Measurements from ENCODE around the gene CEACAM5.
"Not testable (repeated sequence)": the region's sequence is repeated elsewhere in the genome, so short reads cannot be mapped to it uniquely, and the experiment has no call there.

Gene CEACAM5

DNA sequence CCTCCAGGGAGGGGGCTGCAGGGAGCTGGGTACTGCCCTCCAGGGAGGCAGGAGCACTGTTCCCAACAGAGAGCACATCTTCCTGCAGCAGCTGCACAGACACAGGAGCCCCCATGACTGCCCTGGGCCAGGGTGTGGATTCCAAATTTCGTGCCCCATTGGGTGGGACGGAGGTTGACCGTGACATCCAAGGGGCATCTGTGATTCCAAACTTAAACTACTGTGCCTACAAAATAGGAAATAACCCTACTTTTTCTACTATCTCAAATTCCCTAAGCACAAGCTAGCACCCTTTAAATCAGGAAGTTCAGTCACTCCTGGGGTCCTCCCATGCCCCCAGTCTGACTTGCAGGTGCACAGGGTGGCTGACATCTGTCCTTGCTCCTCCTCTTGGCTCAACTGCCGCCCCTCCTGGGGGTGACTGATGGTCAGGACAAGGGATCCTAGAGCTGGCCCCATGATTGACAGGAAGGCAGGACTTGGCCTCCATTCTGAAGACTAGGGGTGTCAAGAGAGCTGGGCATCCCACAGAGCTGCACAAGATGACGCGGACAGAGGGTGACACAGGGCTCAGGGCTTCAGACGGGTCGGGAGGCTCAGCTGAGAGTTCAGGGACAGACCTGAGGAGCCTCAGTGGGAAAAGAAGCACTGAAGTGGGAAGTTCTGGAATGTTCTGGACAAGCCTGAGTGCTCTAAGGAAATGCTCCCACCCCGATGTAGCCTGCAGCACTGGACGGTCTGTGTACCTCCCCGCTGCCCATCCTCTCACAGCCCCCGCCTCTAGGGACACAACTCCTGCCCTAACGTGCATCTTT is 7.8 kb upstream of the CEACAM5 start:
- DNase-seq (ENCODE audit: low read depth in 2 of 2): no peak

DNA sequence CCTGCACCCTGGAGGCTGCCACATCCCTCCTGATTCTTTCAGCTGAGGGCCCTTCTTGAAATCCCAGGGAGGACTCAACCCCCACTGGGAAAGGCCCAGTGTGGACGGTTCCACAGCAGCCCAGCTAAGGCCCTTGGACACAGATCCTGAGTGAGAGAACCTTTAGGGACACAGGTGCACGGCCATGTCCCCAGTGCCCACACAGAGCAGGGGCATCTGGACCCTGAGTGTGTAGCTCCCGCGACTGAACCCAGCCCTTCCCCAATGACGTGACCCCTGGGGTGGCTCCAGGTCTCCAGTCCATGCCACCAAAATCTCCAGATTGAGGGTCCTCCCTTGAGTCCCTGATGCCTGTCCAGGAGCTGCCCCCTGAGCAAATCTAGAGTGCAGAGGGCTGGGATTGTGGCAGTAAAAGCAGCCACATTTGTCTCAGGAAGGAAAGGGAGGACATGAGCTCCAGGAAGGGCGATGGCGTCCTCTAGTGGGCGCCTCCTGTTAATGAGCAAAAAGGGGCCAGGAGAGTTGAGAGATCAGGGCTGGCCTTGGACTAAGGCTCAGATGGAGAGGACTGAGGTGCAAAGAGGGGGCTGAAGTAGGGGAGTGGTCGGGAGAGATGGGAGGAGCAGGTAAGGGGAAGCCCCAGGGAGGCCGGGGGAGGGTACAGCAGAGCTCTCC is 6.9 kb upstream of the CEACAM5 start:
- DNase-seq (ENCODE audit: low read depth in 2 of 2): no peak

DNA sequence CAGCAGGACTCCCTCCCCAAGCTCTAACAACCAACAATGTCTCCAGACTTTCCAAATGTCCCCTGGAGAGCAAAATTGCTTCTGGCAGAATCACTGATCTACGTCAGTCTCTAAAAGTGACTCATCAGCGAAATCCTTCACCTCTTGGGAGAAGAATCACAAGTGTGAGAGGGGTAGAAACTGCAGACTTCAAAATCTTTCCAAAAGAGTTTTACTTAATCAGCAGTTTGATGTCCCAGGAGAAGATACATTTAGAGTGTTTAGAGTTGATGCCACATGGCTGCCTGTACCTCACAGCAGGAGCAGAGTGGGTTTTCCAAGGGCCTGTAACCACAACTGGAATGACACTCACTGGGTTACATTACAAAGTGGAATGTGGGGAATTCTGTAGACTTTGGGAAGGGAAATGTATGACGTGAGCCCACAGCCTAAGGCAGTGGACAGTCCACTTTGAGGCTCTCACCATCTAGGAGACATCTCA is 6.2 kb upstream of the CEACAM5 start:
- no peak for DNase-seq (ENCODE audit: low read depth in 2 of 2)

GRCh38 chr19:41703602-41704293 is 4.7 kb upstream of the CEACAM5 start:
- no peak for DNase-seq (ENCODE audit: low read depth in 2 of 2)

DNA sequence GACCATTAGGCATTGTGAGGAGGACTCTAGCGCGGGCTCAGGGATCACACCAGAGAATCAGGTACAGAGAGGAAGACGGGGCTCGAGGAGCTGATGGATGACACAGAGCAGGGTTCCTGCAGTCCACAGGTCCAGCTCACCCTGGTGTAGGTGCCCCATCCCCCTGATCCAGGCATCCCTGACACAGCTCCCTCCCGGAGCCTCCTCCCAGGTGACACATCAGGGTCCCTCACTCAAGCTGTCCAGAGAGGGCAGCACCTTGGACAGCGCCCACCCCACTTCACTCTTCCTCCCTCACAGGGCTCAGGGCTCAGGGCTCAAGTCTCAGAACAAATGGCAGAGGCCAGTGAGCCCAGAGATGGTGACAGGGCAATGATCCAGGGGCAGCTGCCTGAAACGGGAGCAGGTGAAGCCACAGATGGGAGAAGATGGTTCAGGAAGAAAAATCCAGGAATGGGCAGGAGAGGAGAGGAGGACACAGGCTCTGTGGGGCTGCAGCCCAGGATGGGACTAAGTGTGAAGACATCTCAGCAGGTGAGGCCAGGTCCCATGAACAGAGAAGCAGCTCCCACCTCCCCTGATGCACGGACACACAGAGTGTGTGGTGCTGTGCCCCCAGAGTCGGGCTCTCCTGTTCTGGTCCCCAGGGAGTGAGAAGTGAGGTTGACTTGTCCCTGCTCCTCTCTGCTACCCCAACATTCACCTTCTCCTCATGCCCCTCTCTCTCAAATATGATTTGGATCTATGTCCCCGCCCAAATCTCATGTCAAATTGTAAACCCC is 2.8 kb upstream of the CEACAM5 start:
- peak in 1 of 2 experiments; percentile 15 for DNase-seq (ENCODE audit: low read depth in 2 of 2)

DNA sequence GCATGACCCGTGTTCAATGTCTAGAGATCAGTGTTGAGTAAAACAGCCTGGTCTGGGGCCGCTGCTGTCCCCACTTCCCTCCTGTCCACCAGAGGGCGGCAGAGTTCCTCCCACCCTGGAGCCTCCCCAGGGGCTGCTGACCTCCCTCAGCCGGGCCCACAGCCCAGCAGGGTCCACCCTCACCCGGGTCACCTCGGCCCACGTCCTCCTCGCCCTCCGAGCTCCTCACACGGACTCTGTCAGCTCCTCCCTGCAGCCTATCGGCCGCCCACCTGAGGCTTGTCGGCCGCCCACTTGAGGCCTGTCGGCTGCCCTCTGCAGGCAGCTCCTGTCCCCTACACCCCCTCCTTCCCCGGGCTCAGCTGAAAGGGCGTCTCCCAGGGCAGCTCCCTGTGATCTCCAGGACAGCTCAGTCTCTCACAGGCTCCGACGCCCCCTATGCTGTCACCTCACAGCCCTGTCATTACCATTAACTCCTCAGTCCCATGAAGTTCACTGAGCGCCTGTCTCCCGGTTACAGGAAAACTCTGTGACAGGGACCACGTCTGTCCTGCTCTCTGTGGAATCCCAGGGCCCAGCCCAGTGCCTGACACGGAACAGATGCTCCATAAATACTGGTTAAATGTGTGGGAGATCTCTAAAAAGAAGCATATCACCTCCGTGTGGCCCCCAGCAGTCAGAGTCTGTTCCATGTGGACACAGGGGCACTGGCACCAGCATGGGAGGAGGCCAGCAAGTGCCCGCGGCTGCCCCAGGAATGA is 1.5 kb upstream of the CEACAM5 start:
- DNase-seq (ENCODE audit: low read depth in 2 of 2): peak; percentile 44 to 64

GRCh38 chr19:41707502-41707812 is 969 bp upstream of the CEACAM5 start:
- no peak for DNase-seq (ENCODE audit: low read depth in 2 of 2)

GRCh38 chr19:41707871-41708371 is 505 bp upstream of the CEACAM5 start:
- no peak for DNase-seq (ENCODE audit: low read depth in 2 of 2)

DNA sequence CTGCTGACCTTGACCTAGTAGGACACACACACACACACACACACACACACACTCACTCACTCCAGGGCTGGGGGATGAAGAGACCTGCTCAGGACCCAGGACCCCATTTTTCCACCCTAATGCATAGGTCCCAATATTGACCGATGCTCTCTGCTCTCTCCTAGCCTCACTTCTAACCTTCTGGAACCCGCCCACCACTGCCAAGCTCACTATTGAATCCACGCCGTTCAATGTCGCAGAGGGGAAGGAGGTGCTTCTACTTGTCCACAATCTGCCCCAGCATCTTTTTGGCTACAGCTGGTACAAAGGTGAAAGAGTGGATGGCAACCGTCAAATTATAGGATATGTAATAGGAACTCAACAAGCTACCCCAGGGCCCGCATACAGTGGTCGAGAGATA is 1.1 kb downstream of the CEACAM5 start:
- not testable (repeated sequence) for DNase-seq (ENCODE audit: low read depth in 2 of 2)

- DNase-seq (ENCODE audit: low read depth in 2 of 2): no peak
These were observed 1.7 kb downstream of the CEACAM5 start for GRCh38 chr19:41709951-41710645.

DNA sequence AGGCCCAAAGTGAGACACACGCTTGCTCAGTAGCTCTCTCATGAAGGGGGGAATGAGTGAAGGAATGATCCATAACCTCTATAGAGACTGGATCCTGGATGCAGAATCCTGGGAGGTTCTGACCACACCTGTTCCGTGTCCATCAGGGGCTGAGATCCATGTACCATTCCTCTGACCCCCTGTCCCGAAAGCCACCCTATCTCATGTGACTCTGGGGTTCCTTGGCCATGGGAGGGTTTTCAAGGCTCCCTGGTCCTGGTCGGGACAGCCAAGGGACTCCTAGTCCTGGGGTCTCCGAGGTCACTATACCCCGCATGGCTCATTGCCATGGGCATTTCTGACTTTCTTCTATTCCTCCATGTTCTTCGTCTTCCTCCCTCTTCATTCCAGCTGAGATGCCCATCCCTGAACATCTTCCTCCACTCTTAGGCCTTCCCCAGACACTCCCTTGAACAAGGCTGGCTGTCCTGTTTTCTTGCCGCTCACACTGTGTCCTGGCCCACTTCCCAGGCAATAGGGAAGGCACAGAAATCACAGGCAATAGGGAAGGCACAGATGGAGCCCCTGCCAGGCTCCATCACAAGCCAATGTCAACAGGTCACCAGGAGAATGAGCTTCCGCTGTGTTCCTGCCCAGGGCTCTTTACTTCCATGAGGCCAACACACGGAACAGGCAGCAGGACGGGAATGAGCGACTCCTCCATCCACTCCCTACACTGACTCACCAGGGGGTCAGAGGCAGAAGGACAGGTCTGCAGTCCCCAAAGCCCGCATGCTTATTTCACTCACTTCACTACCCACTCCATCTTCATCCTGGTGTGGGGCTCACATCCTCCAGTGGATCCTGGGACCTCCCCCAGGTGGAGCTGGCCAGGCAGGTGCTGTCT is 3.2 kb downstream of the CEACAM5 start:
- DNase-seq (ENCODE audit: low read depth in 2 of 2): no peak

DNA sequence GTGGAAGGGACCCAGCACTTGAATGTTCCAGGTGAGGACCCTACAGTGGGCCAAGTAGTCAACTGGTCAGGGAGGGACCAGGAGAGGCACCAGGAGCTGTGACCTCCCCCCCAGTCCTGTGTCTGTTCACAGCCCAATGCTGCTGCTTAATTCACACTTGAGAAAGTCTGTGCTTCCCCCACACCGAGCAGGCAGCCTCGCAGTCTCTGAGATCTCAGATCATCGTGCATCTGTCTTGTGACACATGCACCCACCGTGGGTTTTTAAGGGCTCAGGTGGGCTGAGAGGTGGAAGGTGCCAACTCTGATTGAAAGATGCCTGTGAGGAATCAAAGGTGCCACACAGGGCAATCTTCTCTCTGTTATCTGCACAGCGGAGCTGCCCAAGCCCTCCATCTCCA is 6.2 kb downstream of the CEACAM5 start:
- no peak for DNase-seq (ENCODE audit: low read depth in 2 of 2)

DNA sequence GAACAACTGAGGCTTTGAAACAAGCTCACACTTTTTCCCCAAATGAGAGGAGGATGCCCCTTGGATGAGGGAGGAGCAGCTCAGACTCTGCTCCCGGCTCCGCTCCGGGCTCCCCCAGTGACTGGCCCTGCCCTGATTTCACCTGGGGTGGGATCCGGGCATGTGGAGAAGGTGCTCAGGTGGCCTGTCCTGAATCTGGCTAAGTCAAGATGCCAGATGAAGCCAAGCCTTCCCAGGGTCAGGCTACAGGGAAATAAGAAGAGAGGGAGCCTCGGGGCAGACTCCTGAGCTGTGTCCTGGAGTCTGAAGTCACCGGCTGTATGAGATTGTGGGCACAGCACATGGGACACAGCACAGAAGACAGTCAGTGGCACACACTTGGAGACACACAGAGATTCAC is 10.3 kb downstream of the CEACAM5 start:
- DNase-seq (ENCODE audit: low read depth in 2 of 2): no peak

DNA sequence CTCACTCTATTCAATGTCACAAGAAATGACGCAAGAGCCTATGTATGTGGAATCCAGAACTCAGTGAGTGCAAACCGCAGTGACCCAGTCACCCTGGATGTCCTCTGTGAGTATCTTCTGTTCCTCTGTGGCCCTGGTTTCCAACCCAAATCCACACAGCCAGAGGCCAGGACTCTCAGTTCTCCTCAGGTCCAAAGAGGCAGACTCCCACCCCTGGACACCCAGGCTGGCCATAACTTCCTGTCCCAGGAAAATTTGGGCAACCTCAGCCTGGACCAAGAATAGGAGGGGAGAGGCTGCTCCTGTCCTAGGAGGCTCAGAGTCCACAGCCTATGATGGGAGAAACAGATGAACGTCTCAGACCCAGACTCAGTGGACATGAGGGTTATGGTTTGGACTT is 11.7 kb downstream of the CEACAM5 start:
- DNase-seq (ENCODE audit: low read depth in 2 of 2): no peak

DNA sequence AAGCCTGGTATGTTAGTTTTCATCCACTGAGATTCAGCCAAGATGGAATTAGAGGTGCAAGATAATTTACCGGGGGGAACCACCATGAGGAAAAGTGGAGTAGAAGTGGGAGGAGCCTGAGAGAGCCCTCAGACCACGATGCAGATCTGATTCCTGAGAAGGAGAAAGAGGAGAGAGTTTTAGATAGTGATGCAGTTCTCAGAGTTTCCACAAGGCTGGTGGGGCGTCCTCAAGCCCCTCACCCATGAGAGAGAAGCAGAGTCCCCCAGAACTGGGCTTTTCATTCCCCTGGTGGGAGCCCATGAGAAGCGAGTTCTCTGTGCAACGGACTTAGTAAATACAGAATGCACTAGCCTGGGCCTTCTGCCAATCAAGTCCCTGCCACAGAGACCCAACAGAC is 18.1 kb downstream of the CEACAM5 start:
- DNase-seq (ENCODE audit: low read depth in 2 of 2): no peak

DNA sequence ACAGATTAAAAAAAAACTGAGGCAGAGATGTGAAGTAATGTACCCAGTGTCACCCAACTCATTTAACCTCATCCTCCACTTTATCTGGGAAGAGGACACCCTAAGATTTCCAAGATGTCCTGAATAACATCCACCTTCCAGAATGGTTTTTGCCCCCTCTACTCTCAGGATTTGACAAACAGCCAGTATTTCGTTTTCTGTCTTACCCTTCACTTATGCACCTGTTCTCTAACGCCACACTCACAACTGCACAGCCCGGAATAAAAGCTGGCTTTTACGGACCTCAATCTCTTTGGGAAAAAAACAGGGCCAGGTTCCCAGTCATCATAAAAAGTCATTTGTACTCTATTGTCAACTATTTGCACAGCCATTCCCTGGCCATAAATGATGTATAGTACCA is 25.7 kb downstream of the CEACAM5 start:
- DNase-seq (ENCODE audit: low read depth in 2 of 2): no peak

DNA sequence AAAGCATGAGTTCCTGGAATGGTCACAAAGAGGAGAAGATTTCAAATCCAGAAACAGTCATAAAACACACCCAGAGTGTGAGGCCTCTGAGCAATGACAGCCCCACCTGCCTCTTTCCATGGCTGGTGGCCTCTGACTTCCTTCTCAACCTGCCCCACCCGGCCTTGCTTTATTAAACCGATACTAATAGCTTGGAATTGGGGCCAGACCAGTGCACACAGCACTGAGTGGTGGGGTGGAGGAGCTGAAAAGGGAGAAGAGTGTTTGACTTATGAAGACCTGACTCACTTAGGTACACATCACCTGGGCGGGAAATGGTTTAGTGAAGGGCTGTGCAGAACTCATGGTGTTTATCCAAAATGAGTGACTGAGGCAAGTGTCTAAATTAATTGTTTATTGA is 26.2 kb downstream of the CEACAM5 start:
- no peak for DNase-seq (ENCODE audit: low read depth in 2 of 2)

- no peak for DNase-seq (ENCODE audit: low read depth in 2 of 2)
These were observed 26.7 kb downstream of the CEACAM5 start for GRCh38 chr19:41735071-41735600.

- no peak for DNase-seq (ENCODE audit: low read depth in 2 of 2)
These were observed 30.9 kb downstream of the CEACAM5 start for GRCh38 chr19:41739361-41739760.

All from stimulated activated CD4-positive, alpha-beta T cell treated with anti-CD3 and anti-CD28 coated beads, Interleukin-12 subunit alpha, Interleukin-12 subunit beta, amount 100 ng/mL, for 24 hours (primary cell).